ENCODE results near the gene C5orf46. TPM values are rescaled to one million over a fixed set of nuclear protein-coding genes. Genes with fewer than 3 reads are reported as not detected.

C5orf46 gene
- total and polyA plus RNA-seq, 9 of the 15 experiments (the other 6 are each of a cell fraction or from before 2014, with no cell fraction given), result not detected

DNA sequence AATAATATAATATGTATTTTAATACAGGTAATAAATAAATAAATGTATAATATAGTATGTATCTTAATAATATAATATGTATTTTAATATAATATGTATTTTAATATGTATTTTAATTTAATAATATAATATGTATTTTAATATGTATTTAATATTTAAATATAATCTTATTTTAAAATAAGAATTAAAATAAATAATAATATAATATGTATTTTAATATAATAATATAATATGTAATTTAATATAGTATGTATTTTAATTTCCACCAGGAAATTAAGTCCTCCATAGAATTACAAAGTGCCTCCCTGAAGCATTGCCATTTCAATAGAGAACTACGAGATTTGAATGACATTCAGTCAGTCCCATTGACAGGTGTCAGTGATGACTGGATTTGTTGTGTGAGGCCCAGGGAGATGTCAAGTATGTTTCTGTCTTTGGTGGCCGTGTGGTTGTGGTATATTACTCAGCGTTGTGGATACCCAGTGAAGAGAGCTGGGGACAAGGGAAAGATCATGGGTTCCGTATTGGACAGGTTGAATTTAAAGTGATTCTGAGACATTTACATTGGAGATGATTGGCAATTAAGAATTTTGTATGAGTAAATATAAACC lies 14.2 kb upstream of the C5orf46 start:
- H3K27ac ChIP-seq (ENCODE audit: extremely low read depth, low read depth, low read length), result no peak overlapping the region
- in situ Hi-C loops (cut with MboI) (no loop called here), intact Hi-C loops (cut with micrococcal nuclease) (no loop called here)
- WGBS (ENCODE audit: insufficient coverage, low coverage, missing lambda C conversion rate), result 0% methylated on average over 4 of the region's 4 CpGs
- no peaks in the 10 kb centered on the region for H4K20me1 ChIP-seq (replicated peaks; ENCODE audit: control insufficient read depth, insufficient read depth, low read length)
- H3K36me3 ChIP-seq (ENCODE audit: control insufficient read depth, insufficient read depth, low read length), result no peaks in the 10 kb centered on the region
- DNase-seq (ENCODE audit: extremely low read depth in 1 of 4, low spot score in 3 of 4) (no peak), ATAC-seq (no peak), FAIRE-seq (no peak)
- no peaks in the 10 kb centered on the region for H3K9me1 ChIP-seq (ENCODE audit: control insufficient read depth, insufficient read depth, low read length)
- ChIA-PET POLR2A (no interaction called here), CTCF (ENCODE audit: low intra/inter-chr PET ratio) (no interaction called here)
- H3K9me3 ChIP-seq (replicated peaks; ENCODE audit: control insufficient read depth, insufficient read depth, low read depth, low read length), result no peaks in the 10 kb centered on the region
- TF ChIP-seq, protein P1, sequence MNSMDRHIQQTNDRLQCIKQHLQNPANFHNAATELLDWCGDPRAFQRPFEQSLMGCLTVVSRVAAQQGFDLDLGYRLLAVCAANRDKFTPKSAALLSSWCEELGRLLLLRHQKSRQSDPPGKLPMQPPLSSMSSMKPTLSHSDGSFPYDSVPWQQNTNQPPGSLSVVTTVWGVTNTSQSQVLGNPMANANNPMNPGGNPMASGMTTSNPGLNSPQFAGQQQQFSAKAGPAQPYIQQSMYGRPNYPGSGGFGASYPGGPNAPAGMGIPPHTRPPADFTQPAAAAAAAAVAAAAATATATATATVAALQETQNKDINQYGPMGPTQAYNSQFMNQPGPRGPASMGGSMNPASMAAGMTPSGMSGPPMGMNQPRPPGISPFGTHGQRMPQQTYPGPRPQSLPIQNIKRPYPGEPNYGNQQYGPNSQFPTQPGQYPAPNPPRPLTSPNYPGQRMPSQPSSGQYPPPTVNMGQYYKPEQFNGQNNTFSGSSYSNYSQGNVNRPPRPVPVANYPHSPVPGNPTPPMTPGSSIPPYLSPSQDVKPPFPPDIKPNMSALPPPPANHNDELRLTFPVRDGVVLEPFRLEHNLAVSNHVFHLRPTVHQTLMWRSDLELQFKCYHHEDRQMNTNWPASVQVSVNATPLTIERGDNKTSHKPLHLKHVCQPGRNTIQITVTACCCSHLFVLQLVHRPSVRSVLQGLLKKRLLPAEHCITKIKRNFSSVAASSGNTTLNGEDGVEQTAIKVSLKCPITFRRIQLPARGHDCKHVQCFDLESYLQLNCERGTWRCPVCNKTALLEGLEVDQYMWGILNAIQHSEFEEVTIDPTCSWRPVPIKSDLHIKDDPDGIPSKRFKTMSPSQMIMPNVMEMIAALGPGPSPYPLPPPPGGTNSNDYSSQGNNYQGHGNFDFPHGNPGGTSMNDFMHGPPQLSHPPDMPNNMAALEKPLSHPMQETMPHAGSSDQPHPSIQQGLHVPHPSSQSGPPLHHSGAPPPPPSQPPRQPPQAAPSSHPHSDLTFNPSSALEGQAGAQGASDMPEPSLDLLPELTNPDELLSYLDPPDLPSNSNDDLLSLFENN (IDR thresholded peaks at IDR 0.05; ENCODE audit: low read depth in 2 of 2, low read length in 2 of 2), result no peak
- TF ChIP-seq SAFB2 (IDR thresholded peaks at IDR 0.05; ENCODE audit: borderline replicate concordance, low read depth, low read length, severe bottlenecking), result no peak
- TF ChIP-seq, protein P2, sequence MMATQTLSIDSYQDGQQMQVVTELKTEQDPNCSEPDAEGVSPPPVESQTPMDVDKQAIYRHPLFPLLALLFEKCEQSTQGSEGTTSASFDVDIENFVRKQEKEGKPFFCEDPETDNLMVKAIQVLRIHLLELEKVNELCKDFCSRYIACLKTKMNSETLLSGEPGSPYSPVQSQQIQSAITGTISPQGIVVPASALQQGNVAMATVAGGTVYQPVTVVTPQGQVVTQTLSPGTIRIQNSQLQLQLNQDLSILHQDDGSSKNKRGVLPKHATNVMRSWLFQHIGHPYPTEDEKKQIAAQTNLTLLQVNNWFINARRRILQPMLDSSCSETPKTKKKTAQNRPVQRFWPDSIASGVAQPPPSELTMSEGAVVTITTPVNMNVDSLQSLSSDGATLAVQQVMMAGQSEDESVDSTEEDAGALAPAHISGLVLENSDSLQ (IDR thresholded peaks at IDR 0.05), result no peak
- no peak for TF ChIP-seq SREBF2 (CRISPR knock-in tag; IDR thresholded peaks at IDR 0.05)
- TF ChIP-seq NCOA6 (IDR thresholded peaks at IDR 0.05), result no peak
- no peak for TF ChIP-seq PRPF4 (IDR thresholded peaks at IDR 0.05; ENCODE audit: insufficient read depth, low read depth, low read length, poor library complexity, severe bottlenecking)
- TF ChIP-seq, protein P3, sequence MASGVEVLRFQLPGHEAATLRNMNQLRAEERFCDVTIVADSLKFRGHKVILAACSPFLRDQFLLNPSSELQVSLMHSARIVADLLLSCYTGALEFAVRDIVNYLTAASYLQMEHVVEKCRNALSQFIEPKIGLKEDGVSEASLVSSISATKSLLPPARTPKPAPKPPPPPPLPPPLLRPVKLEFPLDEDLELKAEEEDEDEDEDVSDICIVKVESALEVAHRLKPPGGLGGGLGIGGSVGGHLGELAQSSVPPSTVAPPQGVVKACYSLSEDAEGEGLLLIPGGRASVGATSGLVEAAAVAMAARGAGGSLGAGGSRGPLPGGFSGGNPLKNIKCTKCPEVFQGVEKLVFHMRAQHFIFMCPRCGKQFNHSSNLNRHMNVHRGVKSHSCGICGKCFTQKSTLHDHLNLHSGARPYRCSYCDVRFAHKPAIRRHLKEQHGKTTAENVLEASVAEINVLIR (CRISPR knock-in tag; IDR thresholded peaks at IDR 0.05), result no peak
- TF ChIP-seq ZBTB17 (CRISPR knock-in tag; IDR thresholded peaks at IDR 0.05), result no peak
- TF ChIP-seq, protein P4, sequence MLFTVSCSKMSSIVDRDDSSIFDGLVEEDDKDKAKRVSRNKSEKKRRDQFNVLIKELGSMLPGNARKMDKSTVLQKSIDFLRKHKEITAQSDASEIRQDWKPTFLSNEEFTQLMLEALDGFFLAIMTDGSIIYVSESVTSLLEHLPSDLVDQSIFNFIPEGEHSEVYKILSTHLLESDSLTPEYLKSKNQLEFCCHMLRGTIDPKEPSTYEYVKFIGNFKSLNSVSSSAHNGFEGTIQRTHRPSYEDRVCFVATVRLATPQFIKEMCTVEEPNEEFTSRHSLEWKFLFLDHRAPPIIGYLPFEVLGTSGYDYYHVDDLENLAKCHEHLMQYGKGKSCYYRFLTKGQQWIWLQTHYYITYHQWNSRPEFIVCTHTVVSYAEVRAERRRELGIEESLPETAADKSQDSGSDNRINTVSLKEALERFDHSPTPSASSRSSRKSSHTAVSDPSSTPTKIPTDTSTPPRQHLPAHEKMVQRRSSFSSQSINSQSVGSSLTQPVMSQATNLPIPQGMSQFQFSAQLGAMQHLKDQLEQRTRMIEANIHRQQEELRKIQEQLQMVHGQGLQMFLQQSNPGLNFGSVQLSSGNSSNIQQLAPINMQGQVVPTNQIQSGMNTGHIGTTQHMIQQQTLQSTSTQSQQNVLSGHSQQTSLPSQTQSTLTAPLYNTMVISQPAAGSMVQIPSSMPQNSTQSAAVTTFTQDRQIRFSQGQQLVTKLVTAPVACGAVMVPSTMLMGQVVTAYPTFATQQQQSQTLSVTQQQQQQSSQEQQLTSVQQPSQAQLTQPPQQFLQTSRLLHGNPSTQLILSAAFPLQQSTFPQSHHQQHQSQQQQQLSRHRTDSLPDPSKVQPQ (CRISPR knock-in tag; IDR thresholded peaks at IDR 0.05; ENCODE audit: borderline replicate concordance), result no peak
- TF ChIP-seq CBFA2T2 (conservative IDR thresholded peaks at IDR 0.05), result no peak
- H2AFZ ChIP-seq (ENCODE audit: low read depth, low read length), result no peak overlapping the region
- H3K4me1 ChIP-seq (replicated peaks in 1 of 2; ENCODE audit: control insufficient read depth in 2 of 2, insufficient read depth in 2 of 2, low read length in 2 of 2), result no peaks in the 10 kb centered on the region
- no peaks in the 10 kb centered on the region for H3K27me3 ChIP-seq (ENCODE audit: control insufficient read depth in 2 of 2, insufficient read depth in 2 of 2, low read length in 2 of 2)
- H3K4me3 ChIP-seq, result no peak overlapping the region
- no peaks in the 10 kb centered on the region for H3K79me2 ChIP-seq (ENCODE audit: control insufficient read depth, insufficient read depth, low read length)
- BruUV-seq (replicated peaks), result no TSS peak
- H3K9ac ChIP-seq (ENCODE audit: insufficient read depth in 1 of 2, low read depth in 2 of 2, low read length in 2 of 2), result no peak overlapping the region
- H3K4me2 ChIP-seq (ENCODE audit: insufficient read depth, low read length), result no peak overlapping the region
